ENCODE data around the gene MSLN.

- TF ChIP-seq, protein P1, sequence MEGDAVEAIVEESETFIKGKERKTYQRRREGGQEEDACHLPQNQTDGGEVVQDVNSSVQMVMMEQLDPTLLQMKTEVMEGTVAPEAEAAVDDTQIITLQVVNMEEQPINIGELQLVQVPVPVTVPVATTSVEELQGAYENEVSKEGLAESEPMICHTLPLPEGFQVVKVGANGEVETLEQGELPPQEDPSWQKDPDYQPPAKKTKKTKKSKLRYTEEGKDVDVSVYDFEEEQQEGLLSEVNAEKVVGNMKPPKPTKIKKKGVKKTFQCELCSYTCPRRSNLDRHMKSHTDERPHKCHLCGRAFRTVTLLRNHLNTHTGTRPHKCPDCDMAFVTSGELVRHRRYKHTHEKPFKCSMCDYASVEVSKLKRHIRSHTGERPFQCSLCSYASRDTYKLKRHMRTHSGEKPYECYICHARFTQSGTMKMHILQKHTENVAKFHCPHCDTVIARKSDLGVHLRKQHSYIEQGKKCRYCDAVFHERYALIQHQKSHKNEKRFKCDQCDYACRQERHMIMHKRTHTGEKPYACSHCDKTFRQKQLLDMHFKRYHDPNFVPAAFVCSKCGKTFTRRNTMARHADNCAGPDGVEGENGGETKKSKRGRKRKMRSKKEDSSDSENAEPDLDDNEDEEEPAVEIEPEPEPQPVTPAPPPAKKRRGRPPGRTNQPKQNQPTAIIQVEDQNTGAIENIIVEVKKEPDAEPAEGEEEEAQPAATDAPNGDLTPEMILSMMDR (conservative IDR thresholded peaks at IDR 0.05; ENCODE audit: low read depth, low read length) = no peak
- TF ChIP-seq EZH2 (IDR thresholded peaks at IDR 0.05; ENCODE audit: low read length, unreplicated experiment) = no peak
- no peak for TF ChIP-seq EZH2phosphoT487 (IDR thresholded peaks at IDR 0.05; ENCODE audit: borderline replicate concordance, low read length)
These were observed 32.9 kb downstream of the MSLN start for GRCh38 chr16:793414-793813.

All from PC-3 (cell line).